GM18505 (cell line): ENCODE results near the gene MIB1.
A peak's percentile ranks its signal among the peaks of the same experiment; 100 is the strongest.
"Not testable (repeated sequence)": the region's sequence is repeated elsewhere in the genome, so short reads cannot be mapped to it uniquely, and the experiment has no call there.

ENCODE experiments used
- ATAC-seq: cut with Tn5 transposase; IDR thresholded peaks from one replicate; pipeline ENCODE4 v1.9.1; 2021; ENCODE audit not compliant: unreplicated experiment
- POLR2A ChIP-seq: IDR thresholded peaks from 4 replicates; pipeline ENCODE4 v1.6.1; 2011; ENCODE audit warnings: borderline replicate concordance; ENCODE audit not compliant: insufficient read depth, insufficient read length; ENCODE audit errors: extremely low read depth

Gene MIB1

GRCh38 chr18:21740538-21741311, at the start of gene MIB1:
TSS of gene MIB1 (plus strand) at chr18:21740792. CDS start at chr18:21741584, 792 bp downstream.
- ATAC-seq = peak; percentile 98

GRCh38 chr18:21693322-21693721, 47.3 kb upstream of the MIB1 start:
- ATAC-seq = no peak
- no peak for TF ChIP-seq POLR2A

More at GRCh38 chr18:21740538-21741311, at the start of gene MIB1:
- TF ChIP-seq POLR2A = peak; percentile 66

GRCh38 chr18:21700528-21701075, 40.0 kb upstream of the MIB1 start:
- no peak for TF ChIP-seq POLR2A

GRCh38 chr18:21701621-21702020, 39.0 kb upstream of the MIB1 start:
- no peak for ATAC-seq
- no peak for TF ChIP-seq POLR2A

More at GRCh38 chr18:21700528-21701075, 40.0 kb upstream of the MIB1 start:
- no peak for ATAC-seq

GRCh38 chr18:21702602-21703001, 38.0 kb upstream of the MIB1 start:
- no peak for TF ChIP-seq POLR2A
- no peak for ATAC-seq

GRCh38 chr18:21703241-21703820, 37.3 kb upstream of the MIB1 start:
- no peak for ATAC-seq
- TF ChIP-seq POLR2A = no peak

GRCh38 chr18:21704603-21705364, 35.8 kb upstream of the MIB1 start, which contains the start of gene ABHD3:
TSS of gene ABHD3 (minus strand) at chr18:21704774. CDS start at chr18:21704665, 109 bp downstream.
- peak; percentile 97 for ATAC-seq
- peak; percentile 88 for TF ChIP-seq POLR2A

GRCh38 chr18:21706386-21706865, 34.2 kb upstream of the MIB1 start:
- no peak for ATAC-seq
- no peak for TF ChIP-seq POLR2A

GRCh38 chr18:21707130-21707529, 33.5 kb upstream of the MIB1 start:
- not testable (repeated sequence) for ATAC-seq

- TF ChIP-seq POLR2A = no peak
- no peak for ATAC-seq
Observed at GRCh38 chr18:21714474-21714873, 26.1 kb upstream of the MIB1 start.

- no peak for TF ChIP-seq POLR2A
- ATAC-seq = no peak
Observed at GRCh38 chr18:21722687-21723086, 17.9 kb upstream of the MIB1 start.

GRCh38 chr18:21725201-21725600, 15.4 kb upstream of the MIB1 start:
- no peak for ATAC-seq

GRCh38 chr18:21727702-21728101, 12.9 kb upstream of the MIB1 start:
- no peak for TF ChIP-seq POLR2A
- ATAC-seq = no peak

More at GRCh38 chr18:21725201-21725600, 15.4 kb upstream of the MIB1 start:
- no peak for TF ChIP-seq POLR2A
